Mucosa of stomach (tissue), 1 donor: ENCODE results near the gene AUP1.
A peak's percentile ranks its signal among the peaks of the same experiment; 100 is the strongest.

Experiments used
- H3K27me3 ChIP-seq: one replicate; pipeline ENCODE4 v1.7.0; 2013; ENCODE audit warnings: mild to moderate bottlenecking, low read length; ENCODE audit not compliant: control insufficient read depth, insufficient read depth
- H3K36me3 ChIP-seq: one replicate; pipeline ENCODE4 v1.7.0; 2013; ENCODE audit warnings: low read length; ENCODE audit not compliant: control insufficient read depth, insufficient read depth
- H3K4me1 ChIP-seq: one replicate; pipeline ENCODE4 v1.7.0; 2013; ENCODE audit warnings: mild to moderate bottlenecking, low read length; ENCODE audit not compliant: control insufficient read depth, insufficient read depth
- H3K4me3 ChIP-seq: one replicate; pipeline ENCODE4 v1.7.0; 2013; ENCODE audit warnings: low read length
- H3K9ac ChIP-seq: one replicate; pipeline ENCODE4 v1.7.0; 2013; ENCODE audit warnings: mild to moderate bottlenecking, low read length, moderate library complexity
- H3K9me3 ChIP-seq: one replicate; pipeline ENCODE4 v1.7.0; 2013; ENCODE audit warnings: mild to moderate bottlenecking, low read length, moderate library complexity; ENCODE audit not compliant: control insufficient read depth
- donor health status: Pancreatic carcinoma.

AUP1 gene

DNA sequence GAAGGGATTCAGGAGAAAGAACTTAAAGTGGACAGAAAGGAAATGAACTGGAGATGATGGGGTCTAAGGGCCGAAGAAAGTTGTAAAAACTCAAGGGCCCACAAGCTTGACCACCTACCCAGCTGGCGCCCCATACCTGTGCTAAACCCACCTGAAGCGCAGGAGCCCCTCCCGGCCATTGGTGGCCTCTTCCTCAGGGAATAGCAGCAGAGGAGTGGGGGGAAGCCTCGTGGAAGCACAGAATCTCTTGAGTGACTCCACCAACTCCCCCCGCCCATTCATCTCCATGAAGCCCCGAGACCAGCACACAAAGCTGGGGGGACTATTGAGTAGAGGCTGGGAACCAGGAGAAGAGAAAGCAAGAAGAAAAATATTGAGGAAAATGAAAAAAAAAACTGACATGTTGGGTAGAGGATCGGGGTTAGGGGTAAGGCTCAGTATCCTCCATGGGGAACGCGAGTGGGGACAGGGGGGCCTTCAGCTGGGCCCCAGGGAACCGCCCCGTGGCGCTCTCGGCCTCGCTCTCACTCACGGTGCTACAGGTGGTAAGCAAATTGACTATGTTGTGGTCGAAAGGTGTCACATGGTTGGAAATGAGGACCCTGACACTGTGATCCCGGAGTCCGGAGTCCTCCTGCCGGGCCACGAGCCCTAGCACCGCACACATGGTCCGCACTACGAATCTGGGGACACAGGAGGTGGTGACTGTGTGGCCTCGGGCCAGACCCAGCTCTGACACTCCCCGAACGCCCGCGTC lies 728 bp downstream of the AUP1 start:
- H3K9me3 ChIP-seq: no peaks in the 10 kb centered on the region
- H3K4me1 ChIP-seq: peaks cover 31% of the 10 kb centered on the region
- H3K4me3 ChIP-seq: peak overlapping the region; percentile 95
- H3K9ac ChIP-seq: peak overlapping the region; percentile 94
- no peaks in the 10 kb centered on the region for H3K27me3 ChIP-seq
- peaks cover 16% of the 10 kb centered on the region for H3K36me3 ChIP-seq

- H3K4me1 ChIP-seq: peaks cover 31% of the 10 kb centered on the region
Measured at GRCh38 chr2:74527741-74528140, 1.8 kb downstream of the AUP1 start.

GRCh38 chr2:74526649-74527230 lies 2.8 kb downstream of the AUP1 start:
- H3K36me3 ChIP-seq: peaks cover 16% of the 10 kb centered on the region
- H3K4me3 ChIP-seq: no peak overlapping the region
- no peak overlapping the region for H3K9ac ChIP-seq
- no peaks in the 10 kb centered on the region for H3K9me3 ChIP-seq
- H3K27me3 ChIP-seq: no peaks in the 10 kb centered on the region
- H3K4me1 ChIP-seq: peaks cover 31% of the 10 kb centered on the region

More at GRCh38 chr2:74527741-74528140, 1.8 kb downstream of the AUP1 start:
- Histone ChIP-seq H3K36me3 (peaks cover 16% of the 10 kb centered on the region), H3K4me3 (no peak overlapping the region), H3K9me3 (no peaks in the 10 kb centered on the region), H3K9ac (no peak overlapping the region), H3K27me3 (no peaks in the 10 kb centered on the region)

GRCh38 chr2:74525717-74526648 lies 3.5 kb downstream of the AUP1 start, which contains the start of gene DQX1:
Gene DQX1 (minus strand): TSS chr2:74526231. CDS start chr2:74525729, 502 bp downstream.
- peaks cover 16% of the 10 kb centered on the region for H3K36me3 ChIP-seq
- H3K27me3 ChIP-seq: no peaks in the 10 kb centered on the region
- peak within 1 kb of the TSS; percentile 51 for H3K9ac ChIP-seq
- peaks cover 25% of the 10 kb centered on the region for H3K4me1 ChIP-seq
- no peak within 1 kb of the TSS for H3K4me3 ChIP-seq
- no peaks in the 10 kb centered on the region for H3K9me3 ChIP-seq

DNA sequence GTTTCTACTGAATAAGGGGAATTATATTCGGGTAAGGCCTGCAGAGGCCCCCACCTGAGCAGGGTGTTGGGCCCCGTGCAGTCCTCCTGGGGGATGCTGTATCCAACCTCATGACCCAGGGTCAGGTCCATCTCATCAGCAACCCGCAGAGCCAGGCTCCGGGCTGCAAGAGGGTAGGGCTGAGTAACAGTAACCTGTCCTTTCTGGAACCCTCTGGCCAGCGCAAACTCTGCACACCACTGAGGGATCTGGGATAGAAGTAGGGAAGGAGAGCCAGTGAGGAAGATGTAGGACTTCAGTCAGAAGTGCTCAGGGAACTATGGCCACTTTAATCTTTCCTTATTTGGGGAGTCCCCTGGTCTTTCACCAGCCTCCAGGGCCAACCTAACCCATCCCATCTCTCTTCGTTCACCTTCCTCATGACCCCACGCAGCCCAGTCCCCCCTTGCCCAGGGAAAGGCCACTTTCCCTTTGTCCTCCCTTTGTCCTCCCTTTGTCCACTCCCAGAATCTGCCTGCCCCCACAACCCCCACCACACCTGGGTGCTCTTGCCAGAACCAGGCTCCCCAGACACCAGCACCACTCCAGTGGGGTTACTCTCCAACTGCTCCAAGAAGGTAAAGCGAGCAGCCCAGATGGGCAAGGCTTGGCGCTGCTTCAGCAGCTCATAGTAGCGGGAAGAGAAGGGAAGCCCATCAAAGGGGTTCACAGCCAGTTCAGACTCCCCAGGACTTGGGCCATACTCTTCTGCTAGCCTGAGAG lies 4.4 kb downstream of the AUP1 start:
- H3K36me3 ChIP-seq: peaks cover 16% of the 10 kb centered on the region
- H3K9me3 ChIP-seq: no peaks in the 10 kb centered on the region
- H3K4me3 ChIP-seq: no peak overlapping the region
- H3K4me1 ChIP-seq: peaks cover 20% of the 10 kb centered on the region
- no peaks in the 10 kb centered on the region for H3K27me3 ChIP-seq
- peak overlapping the region; percentile 51 for H3K9ac ChIP-seq

DNA sequence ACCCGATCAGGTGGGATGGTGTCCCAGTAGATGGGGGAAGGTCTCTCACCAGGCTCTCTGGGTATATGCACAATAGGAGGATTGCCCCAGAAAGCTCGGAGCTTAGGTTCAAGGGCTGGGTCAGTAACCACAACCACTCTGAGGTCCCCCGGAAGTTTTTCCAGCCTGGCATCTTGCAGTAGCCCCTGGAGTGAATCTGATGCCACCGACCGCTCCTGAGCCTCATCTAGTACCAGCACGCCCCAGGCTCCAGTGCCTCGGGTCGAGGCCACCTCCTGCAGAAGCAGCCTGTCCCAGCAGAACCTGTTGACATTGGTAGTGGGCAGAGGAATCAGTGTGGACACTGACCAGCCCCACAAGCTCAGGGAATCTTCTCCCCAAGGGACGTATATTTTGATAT lies 5.5 kb downstream of the AUP1 start:
- Histone ChIP-seq H3K27me3 (peaks cover 6% of the 10 kb centered on the region), H3K9ac (no peak overlapping the region), H3K36me3 (peaks cover 16% of the 10 kb centered on the region), H3K4me1 (peaks cover 20% of the 10 kb centered on the region), H3K9me3 (no peaks in the 10 kb centered on the region), H3K4me3 (no peak overlapping the region)

DNA sequence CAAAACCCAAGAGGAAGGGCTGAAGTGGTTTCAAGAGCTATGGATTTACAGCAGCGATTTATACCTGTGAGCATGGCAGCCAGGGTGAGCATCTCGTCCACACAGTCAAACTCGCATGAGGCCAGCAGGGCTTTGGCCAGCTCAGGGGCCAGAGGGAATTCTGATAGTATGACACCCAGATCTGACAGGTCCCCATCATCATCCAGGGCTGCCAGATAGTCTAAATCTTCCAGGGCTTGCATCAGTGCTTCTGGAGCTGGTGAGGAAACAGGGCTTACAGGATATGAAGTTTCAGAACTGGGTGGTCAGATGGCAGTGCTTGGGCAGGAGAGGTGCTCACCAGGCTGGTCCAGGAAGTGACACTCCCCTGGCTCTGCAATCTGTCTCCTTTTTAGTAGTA lies 7.0 kb downstream of the AUP1 start:
- Histone ChIP-seq H3K4me3 (no peak overlapping the region), H3K27me3 (peaks cover 19% of the 10 kb centered on the region), H3K4me1 (peaks cover 6% of the 10 kb centered on the region), H3K9ac (no peak overlapping the region), H3K36me3 (peaks cover 10% of the 10 kb centered on the region), H3K9me3 (no peaks in the 10 kb centered on the region)

DNA sequence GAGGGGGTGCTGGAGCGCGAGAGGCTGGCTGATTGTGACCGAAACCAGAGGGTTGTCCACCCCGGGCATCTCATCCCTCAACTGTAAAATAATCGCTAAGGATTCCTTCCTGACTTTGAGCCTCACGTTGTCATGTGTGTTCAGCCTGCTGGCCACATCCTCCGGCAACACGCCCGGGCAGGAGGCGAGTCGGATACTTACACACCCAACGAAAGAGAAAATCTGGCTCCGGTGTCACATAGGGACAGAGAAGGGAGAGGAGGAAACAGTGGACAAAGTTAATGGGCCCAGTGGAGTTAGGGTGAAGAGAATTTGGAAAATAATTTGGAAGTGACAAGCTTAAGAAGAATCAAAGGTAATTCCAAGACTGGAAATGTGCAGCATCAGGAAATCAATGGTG lies 12.9 kb downstream of the AUP1 start:
- H3K9me3 ChIP-seq: no peaks in the 10 kb centered on the region

DNA sequence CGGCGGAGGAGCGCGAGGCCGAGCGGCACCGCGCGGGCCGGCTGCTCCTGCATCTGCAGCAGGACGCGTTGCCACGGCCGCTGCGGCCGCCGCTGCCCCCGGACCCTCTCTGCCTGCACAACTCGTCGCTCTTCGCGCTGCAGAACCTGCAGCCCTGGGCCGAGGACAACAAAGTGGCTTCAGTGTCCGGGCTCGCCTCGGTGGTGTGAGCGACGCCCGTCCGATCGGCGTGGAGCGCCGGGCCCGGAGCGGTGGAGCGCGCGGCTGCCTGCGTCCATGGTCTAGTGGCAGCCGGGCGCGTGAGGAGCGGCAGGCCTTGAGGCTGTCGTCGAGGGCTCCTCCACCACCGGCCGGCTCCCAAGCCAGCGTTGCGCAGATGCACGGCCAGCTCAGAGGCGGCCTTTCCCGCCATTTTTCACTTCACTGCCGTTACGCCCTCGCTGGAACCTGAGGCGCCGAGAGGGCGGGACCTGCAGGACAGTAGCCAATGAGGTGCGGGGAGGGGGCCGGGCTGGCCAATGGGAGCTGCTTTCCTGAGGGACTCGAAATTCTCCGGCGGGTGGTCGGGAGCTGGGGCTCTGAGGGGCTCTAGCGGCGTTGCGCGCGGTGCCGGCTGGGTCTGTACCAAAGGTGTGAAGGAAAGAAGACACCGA lies 13.4 kb downstream of the AUP1 start:
- Histone ChIP-seq H3K36me3 (no peaks in the 10 kb centered on the region), H3K4me3 (peak overlapping the region; percentile 19), H3K9me3 (no peaks in the 10 kb centered on the region), H3K4me1 (peaks cover 21% of the 10 kb centered on the region), H3K9ac (no peak overlapping the region), H3K27me3 (peaks cover 81% of the 10 kb centered on the region)

More for the DNA sequence above, 12.9 kb downstream of the AUP1 start:
- Histone ChIP-seq H3K4me1 (peaks cover 21% of the 10 kb centered on the region), H3K9ac (no peak overlapping the region), H3K27me3 (peaks cover 76% of the 10 kb centered on the region), H3K4me3 (peak overlapping the region; percentile 19), H3K36me3 (no peaks in the 10 kb centered on the region)

DNA sequence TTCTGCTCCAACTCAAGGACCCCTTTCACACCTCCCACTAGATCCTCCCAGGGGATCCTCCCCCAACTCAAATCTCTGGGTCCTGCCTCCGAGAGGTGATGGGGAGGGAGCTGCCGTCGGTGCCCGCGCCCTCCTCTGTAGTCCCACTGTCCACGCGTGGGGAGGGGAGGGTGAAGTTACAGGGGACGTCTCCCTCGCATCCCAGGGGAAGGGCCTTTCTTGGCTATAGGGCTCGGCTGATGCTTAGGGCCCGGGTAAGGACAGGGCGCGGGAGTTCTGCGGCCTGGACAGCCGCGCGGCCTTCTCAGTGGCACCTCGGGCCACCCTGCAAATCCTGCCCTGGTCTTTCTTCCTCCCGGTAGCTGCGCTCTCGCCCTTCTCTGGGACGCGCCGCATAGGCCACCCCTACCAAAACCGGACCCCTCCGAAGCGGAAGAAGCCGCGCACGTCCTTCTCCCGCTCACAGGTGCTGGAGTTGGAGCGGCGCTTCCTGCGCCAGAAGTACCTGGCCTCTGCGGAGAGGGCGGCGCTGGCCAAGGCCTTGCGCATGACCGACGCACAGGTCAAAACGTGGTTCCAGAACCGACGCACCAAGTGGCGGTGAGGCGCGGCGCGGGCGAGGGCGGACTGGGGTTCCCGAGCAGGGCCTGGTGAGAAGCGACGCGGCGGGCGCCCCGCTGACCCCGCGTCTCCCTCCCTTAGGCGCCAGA lies 14.1 kb downstream of the AUP1 start:
- H3K4me3 ChIP-seq: no peak overlapping the region

More for the DNA sequence above, 14.1 kb downstream of the AUP1 start:
- H3K4me1 ChIP-seq: peaks cover 21% of the 10 kb centered on the region
- H3K36me3 ChIP-seq: no peaks in the 10 kb centered on the region
- H3K9me3 ChIP-seq: no peaks in the 10 kb centered on the region
- H3K9ac ChIP-seq: no peak overlapping the region
- H3K27me3 ChIP-seq: peaks cover 87% of the 10 kb centered on the region
